Smooth muscle cell (in vitro differentiated cells): ENCODE results near the gene ZCCHC17. TPM values are rescaled to one million over a fixed set of nuclear protein-coding genes. Genes with fewer than 3 reads are reported as not detected.
"Not testable (repeated sequence)": the region's sequence is repeated elsewhere in the genome, so short reads cannot be mapped to it uniquely, and the experiment has no call there.

ENCODE experiments used
- DNase-seq: peaks from one replicate; lab custom pipeline; 2025; ENCODE audit not compliant: unreplicated experiment; lab: John Stamatoyannopoulos, UW
- H2AFZ ChIP-seq: fragments of 200-600 bp; sonication (generic); 2 replicates; pipeline ENCODE4 v1.6.0; 2016; ENCODE audit warnings: antibody characterized with exemption, low read depth, mild to moderate bottlenecking
- H3F3A ChIP-seq: fragments of 200-600 bp; sonication (generic); 2 replicates; pipeline ENCODE4 v1.6.0; 2017; ENCODE audit warnings: antibody characterized with exemption, low read depth
- H3K27ac ChIP-seq: fragments of 200-600 bp; sonication (generic); 2 replicates; pipeline ENCODE4 v1.5.1; 2016; ENCODE audit warnings: low read depth, mild to moderate bottlenecking
- H3K27me3 ChIP-seq: fragments of 200-600 bp; sonication (generic); 2 replicates; pipeline ENCODE4 v1.6.1; 2016; ENCODE audit warnings: low read depth, mild to moderate bottlenecking
- H3K36me3 ChIP-seq: fragments of 200-600 bp; sonication (generic); 2 replicates; pipeline ENCODE4 v1.5.1; 2016; ENCODE audit warnings: low read depth
- H3K4me1 ChIP-seq: fragments of 200-600 bp; sonication (generic); 2 replicates; pipeline ENCODE4 v1.5.1; 2016; ENCODE audit warnings: low read depth
- H3K4me2 ChIP-seq: fragments of 200-600 bp; sonication (generic); 2 replicates; pipeline ENCODE4 v1.6.0; 2016; ENCODE audit warnings: mild to moderate bottlenecking
- H3K4me3 ChIP-seq: fragments of 200-600 bp; sonication (generic); 2 replicates; pipeline ENCODE4 v1.5.1; 2016; ENCODE audit warnings: mild to moderate bottlenecking
- H3K79me2 ChIP-seq: fragments of 200-600 bp; sonication (generic); 2 replicates; pipeline ENCODE4 v1.6.0; 2016; ENCODE audit warnings: low read depth, mild to moderate bottlenecking
- H3K9ac ChIP-seq: fragments of 200-600 bp; sonication (generic); 2 replicates; pipeline ENCODE4 v1.6.0; 2016; ENCODE audit warnings: low read depth
- H3K9me3 ChIP-seq: fragments of 200-600 bp; sonication (generic); replicated peaks from 2 replicates; pipeline ENCODE4 v1.5.1; 2016; ENCODE audit warnings: low read depth
- H4K20me1 ChIP-seq: fragments of 200-600 bp; sonication (generic); 2 replicates; pipeline ENCODE4 v1.6.0; 2016; ENCODE audit warnings: low read depth
- WGBS: methylation state at CpG from one replicate; pipeline ENCODE4 v1.1.7; 2016; ENCODE audit warnings: low lambda C conversion rate; 5-methylcytosine and 5-hydroxymethylcytosine counted together
- polyA plus RNA-seq: library from polyadenylated mRNA; unstranded; fragments of >200 nt; fragmentation: Nextera tagmentation; extraction: Ambion mirVana; gene quantifications from 2 replicates; pipeline ENCODE4 v1.2.1, GENCODE V29; 2016
- total RNA-seq: library from RNA; depleted of rRNA; stranded (reverse); fragments of >200 nt; gene quantifications from 2 replicates; pipeline ENCODE4 v1.2.3, GENCODE V29; 2014
- TF ChIP-seq, protein P1 (sequence below): fragments of 200-600 bp; sonication (generic); IDR thresholded peaks from 2 replicates; pipeline ENCODE4 v1.5.1; 2017; ENCODE audit warnings: borderline replicate concordance, mild to moderate bottlenecking, antibody characterized with exemption; ENCODE audit not compliant: insufficient read depth, poor library complexity, severe bottlenecking

ZCCHC17 gene
- total and polyA plus RNA-seq, 2 experiments from 2014 or later, result 34.2 to 47.3 TPM

DNA sequence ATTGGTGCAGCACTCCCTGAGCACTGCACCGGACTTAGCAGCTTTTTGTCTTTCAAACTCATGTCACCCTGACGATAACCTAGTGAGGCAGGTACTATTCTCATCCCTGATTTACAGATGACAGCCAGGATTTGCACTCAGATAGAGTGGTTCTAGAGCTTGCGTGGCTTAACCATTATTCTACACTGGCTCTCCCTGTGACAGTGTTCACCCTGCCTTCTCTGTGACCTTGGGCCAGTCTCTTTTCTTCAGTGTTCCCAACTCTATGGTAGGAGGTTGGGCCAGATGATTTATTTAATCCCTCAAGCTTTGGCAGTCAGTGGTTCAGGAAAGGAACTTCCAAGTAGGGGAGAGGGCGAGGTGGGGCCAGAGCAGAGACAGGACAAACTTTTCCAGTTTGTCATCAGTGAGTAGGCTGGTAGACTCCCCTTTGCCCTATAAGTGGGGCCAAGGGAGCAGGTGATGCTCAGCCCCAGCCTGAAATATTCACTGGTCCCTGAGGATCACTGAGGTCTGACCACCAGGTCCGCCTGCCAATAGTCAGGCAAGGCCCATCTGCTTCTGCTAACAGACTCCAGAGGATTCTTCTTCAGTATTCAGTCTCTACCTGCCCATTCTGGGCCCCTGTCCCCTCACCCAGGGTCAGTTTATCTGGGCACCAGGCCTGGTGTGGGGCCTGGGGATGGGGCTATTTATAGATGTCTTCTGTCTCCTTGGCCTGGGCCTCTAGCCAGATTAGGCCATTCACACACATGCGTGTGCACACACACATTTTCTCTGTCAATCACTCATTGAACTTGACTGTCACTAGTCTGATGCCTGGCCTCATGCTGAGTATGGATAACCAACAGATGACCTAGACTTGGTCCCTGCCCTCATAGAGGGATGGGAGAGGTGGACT is 84.8 kb downstream of the ZCCHC17 start:
- no peak overlapping the region for H3K27ac ChIP-seq
- TF ChIP-seq, protein P1, sequence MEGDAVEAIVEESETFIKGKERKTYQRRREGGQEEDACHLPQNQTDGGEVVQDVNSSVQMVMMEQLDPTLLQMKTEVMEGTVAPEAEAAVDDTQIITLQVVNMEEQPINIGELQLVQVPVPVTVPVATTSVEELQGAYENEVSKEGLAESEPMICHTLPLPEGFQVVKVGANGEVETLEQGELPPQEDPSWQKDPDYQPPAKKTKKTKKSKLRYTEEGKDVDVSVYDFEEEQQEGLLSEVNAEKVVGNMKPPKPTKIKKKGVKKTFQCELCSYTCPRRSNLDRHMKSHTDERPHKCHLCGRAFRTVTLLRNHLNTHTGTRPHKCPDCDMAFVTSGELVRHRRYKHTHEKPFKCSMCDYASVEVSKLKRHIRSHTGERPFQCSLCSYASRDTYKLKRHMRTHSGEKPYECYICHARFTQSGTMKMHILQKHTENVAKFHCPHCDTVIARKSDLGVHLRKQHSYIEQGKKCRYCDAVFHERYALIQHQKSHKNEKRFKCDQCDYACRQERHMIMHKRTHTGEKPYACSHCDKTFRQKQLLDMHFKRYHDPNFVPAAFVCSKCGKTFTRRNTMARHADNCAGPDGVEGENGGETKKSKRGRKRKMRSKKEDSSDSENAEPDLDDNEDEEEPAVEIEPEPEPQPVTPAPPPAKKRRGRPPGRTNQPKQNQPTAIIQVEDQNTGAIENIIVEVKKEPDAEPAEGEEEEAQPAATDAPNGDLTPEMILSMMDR, result no peak
- no peak overlapping the region for H2AFZ ChIP-seq
- no peaks in the 10 kb centered on the region for H3K9me3 ChIP-seq
- no peaks in the 10 kb centered on the region for H4K20me1 ChIP-seq
- DNase-seq, result no peak
- H3K4me1 ChIP-seq, result no peaks in the 10 kb centered on the region
- no peak overlapping the region for H3K4me2 ChIP-seq
- H3K36me3 ChIP-seq, result no peaks in the 10 kb centered on the region
- H3K9ac ChIP-seq, result no peak overlapping the region
- WGBS, result 86% methylated on average over 6 of the region's 6 CpGs
- H3K27me3 ChIP-seq, result no peaks in the 10 kb centered on the region
- no peaks in the 10 kb centered on the region for H3K79me2 ChIP-seq
- no peak overlapping the region for H3K4me3 ChIP-seq
- H3F3A ChIP-seq, result no peaks in the 10 kb centered on the region

DNA sequence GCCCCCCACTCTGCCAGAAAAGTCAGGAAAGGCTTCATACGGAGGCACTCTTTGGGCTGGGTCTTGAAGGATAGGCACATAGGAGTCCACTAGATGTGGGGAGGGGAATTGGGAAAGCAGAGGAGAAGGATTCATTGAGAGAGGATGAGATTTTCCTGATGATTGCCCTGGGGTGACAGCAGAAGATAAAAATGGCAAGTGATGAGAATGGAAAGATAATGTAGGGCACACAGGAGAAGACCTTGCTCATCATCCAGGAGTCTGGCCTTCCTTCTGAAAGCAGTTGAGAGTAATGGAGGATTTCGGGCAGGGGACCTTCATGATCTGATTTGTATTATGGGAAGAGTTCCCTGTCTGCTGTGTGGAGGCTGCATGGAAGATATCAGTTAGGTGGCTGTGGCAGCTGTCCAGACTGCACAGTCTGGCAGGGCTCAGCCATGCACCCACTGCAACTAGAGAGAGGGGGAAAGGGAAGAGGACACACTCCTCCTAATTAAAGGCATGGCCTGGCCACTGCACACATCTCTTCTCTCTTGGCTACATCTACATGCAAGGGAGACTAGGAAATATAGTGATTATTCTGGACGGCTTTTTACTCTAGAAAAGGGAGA is 85.7 kb downstream of the ZCCHC17 start:
- no peak overlapping the region for H3K4me2 ChIP-seq
- DNase-seq, result no peak
- no peaks in the 10 kb centered on the region for H3K9me3 ChIP-seq
- H3K27ac ChIP-seq, result no peak overlapping the region
- H3K27me3 ChIP-seq, result no peaks in the 10 kb centered on the region
- H3K36me3 ChIP-seq, result no peaks in the 10 kb centered on the region
- H2AFZ ChIP-seq, result no peak overlapping the region
- H3F3A ChIP-seq, result no peaks in the 10 kb centered on the region
- H3K4me1 ChIP-seq, result no peaks in the 10 kb centered on the region
- TF ChIP-seq, protein P1, result no peak
- H3K79me2 ChIP-seq, result no peaks in the 10 kb centered on the region
- WGBS, result 85% methylated on average over 3 of the region's 3 CpGs
- no peaks in the 10 kb centered on the region for H4K20me1 ChIP-seq
- no peak overlapping the region for H3K4me3 ChIP-seq
- no peak overlapping the region for H3K9ac ChIP-seq

DNA sequence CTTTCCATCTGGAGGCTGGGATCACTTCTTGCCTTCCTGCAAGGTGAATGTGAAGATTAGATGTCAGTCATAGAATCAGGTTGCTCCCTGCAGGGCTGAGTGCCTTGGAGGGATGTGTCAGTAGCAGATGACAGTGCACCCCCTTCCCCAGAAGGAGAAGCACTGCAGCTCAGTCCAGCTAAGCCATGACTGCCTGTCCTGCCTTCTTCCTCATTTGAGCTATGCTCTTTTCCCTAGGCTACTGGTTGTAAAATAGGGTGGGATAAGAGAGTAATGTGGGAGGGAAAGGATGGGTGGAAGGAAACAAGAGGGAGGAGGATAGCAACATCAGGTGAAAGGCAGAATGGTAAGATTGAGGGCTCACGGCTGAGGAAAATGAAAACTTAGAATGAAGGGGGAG is 87.1 kb downstream of the ZCCHC17 start:
- 27% methylated on average over 1 of the region's 1 CpG for WGBS
- Histone ChIP-seq H3K36me3 (no peaks in the 10 kb centered on the region), H2AFZ (no peak overlapping the region), H4K20me1 (no peaks in the 10 kb centered on the region), H3K4me2 (no peak overlapping the region), H3K27me3 (no peaks in the 10 kb centered on the region), H3F3A (no peaks in the 10 kb centered on the region), H3K9me3 (no peaks in the 10 kb centered on the region), H3K79me2 (no peaks in the 10 kb centered on the region), H3K9ac (no peak overlapping the region), H3K4me1 (no peaks in the 10 kb centered on the region), H3K4me3 (no peak overlapping the region), H3K27ac (no peak overlapping the region)
- no peak for DNase-seq
- TF ChIP-seq, protein P1, result no peak

DNA sequence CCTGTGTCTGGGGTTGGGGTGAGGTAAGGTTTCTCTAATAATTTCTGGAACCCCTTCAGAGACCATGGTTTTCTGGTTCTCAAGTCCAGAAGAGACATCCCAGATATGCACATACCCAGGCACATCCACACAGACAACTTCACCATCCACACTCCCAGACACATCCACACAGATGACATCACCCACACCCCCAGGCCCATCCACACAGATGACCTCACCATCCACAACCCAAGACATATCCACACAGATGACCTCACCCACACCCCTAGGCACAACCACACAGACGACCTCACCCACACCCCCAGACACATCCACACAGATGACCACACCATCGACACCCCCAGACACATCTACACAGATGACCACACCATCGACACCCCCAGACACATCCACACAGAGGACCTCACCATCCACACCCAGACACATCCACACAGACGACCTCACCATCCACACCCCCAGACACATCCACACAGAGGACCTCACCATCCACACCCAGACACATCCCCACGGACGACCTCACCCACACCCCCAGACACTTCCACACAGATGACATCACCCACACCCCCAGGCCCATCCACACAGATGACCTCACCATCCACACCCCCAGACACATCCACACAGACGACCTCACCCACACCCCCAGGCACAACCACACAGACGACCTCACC is 89.9 kb downstream of the ZCCHC17 start:
- H2AFZ ChIP-seq, H3K36me3 ChIP-seq, H3K27ac ChIP-seq, H3K79me2 ChIP-seq, H3K9ac ChIP-seq, H3K4me1 ChIP-seq, H3K27me3 ChIP-seq, H4K20me1 ChIP-seq, DNase-seq, H3K4me2 ChIP-seq, H3K9me3 ChIP-seq, H3K4me3 ChIP-seq, H3F3A ChIP-seq: not testable (repeated sequence)
- 90% methylated on average over 8 of the region's 8 CpGs for WGBS
